ENCODE data around the gene INSRR.
A peak's percentile ranks its signal among the peaks of the same experiment; 100 is the strongest.

The INSRR gene

DNA sequence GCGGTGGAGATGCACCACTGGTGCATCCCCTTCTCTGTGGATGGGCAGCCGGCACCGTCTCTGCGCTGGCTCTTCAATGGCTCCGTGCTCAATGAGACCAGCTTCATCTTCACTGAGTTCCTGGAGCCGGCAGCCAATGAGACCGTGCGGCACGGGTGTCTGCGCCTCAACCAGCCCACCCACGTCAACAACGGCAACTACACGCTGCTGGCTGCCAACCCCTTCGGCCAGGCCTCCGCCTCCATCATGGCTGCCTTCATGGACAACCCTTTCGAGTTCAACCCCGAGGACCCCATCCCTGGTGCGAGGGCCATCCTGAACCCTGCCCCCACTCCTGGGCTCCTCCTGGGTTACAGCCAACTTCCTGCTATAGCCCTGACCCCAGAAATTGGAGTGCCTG lies 14.7 kb upstream of the INSRR start:
- no peak for DNase-seq

DNA sequence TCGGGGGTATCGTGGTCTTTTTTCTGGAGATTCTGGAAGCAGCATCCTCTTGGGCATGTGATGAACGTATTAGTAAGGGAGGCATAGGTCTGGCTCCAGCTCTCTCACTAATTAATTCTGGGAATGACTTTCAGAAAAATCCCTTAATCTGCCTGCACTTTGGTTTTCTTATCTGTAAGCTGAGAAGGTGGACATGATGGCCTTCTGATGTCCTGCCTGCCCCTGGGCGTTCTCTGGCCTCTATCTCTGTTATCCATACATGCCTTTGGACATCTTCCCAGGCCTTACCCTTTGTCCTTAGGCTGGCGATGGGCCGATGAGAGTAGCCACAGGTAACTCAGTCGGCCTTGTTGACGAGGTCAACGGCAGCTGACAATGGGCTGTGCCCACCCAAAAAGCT lies 10.5 kb upstream of the INSRR start:
- no peak for DNase-seq

DNA sequence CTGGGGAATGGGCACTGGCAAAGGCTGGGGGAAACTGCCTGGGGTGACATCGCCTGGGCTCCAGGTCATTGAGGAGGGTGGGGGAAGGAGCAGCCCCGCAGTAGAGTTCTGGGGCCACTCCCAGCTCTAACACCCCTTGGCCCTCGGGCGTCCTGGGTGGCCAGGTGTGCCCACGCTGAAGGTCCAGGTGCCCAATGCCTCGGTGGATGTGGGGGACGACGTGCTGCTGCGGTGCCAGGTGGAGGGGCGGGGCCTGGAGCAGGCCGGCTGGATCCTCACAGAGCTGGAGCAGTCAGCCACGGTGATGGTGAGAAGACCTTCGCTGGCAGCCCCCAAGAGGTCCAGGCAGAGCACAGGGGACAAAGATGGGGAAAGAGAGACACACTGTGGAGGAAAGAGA lies 9.4 kb upstream of the INSRR start:
- no peak for DNase-seq

DNA sequence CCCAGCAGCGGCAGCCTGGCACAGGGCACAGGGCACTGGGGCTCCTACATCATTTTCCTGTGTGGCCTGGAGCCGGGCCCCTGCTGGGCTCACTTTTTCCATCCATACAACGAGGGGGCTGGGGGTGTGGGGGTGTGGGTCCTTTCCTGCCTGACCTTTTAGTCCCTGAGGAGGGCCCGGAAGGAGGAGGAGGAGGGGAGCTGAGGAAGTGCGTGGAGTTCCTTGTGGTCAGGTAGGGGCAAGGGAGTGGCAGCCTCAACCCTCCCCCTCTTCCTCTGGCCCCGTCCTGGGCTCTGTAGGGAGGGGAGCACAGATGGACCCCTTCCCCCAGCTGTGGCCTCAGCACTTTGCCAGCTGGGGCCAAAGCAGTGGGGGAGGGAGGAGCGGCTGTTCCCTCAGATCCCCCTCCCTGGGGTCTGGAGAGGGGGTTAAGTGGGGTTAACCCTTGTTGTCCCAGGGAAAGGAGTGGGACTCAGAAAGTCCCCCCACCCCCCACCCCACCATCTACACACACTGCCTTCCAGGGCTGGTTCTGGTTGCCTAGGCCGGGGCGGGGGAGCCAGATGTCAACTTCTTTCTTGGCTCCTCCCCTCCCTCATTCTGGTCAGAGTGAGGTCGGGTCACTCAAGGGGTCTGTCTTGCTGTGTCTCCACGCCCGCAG lies 7.5 kb upstream of the INSRR start:
- DNase-seq: no peak

DNA sequence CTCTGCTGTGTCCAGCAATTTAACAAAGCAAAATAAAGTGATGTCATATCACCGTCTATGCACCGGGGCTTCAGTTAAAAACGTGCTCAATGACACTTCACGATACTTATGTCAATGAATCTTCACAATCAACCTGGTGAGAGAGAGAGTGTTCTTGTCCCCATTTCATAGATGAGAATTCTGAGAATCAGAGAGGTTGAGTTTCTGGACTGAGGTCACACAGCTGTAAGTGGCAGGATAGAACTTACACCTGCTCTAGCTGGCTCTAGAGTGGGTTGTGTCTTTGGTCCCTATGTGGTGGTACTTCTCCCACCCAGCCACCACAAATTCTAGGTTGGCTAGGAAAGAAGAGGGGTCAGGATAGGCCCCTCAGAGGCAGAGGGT lies 6.9 kb upstream of the INSRR start:
- no peak for DNase-seq

DNA sequence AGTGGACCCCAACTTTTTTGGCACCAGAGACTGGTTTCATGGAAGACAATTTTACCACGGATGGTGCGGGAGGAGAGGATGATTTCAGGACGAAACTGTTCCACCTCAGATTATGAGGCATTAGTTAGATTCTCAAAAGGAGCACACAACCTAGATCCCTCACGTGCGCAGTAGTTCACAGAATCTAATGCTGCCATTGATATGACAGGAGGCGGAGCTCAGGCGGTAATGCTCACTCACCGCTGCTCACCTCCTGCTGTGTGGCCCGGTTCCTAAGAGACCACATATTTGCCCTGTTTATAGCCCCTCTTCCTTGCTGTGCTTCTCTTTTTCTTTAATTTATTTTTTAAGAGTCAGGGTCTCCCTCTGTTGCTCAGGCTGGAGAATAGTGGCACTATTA lies 6.3 kb upstream of the INSRR start:
- DNase-seq: no peak

DNA sequence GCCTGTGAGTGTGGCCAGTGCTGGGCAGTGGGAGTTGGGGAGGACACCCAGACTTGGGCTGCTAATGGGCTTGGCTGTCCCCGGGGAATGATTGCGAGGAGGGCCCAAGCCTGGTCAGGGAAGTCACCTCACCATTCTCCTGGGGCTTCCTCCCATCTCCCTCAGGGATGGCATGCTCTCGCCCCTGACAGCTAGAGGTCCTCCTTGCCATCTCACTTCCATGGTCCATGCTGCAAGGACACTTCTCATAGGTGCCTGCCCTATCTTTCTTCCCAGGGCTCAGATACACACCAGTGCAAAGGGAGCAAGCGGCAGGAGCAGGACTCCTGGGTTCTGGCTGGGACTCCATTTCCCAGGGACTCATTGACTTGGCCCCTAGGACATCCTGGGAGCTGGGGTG lies 5.9 kb upstream of the INSRR start:
- DNase-seq: peak; percentile 69

- DNase-seq: no peak
Measured at GRCh38 chr1:156863631-156864030, 4.7 kb upstream of the INSRR start.

- DNase-seq: no peak
Measured at GRCh38 chr1:156862997-156863599, 4.2 kb upstream of the INSRR start.

DNA sequence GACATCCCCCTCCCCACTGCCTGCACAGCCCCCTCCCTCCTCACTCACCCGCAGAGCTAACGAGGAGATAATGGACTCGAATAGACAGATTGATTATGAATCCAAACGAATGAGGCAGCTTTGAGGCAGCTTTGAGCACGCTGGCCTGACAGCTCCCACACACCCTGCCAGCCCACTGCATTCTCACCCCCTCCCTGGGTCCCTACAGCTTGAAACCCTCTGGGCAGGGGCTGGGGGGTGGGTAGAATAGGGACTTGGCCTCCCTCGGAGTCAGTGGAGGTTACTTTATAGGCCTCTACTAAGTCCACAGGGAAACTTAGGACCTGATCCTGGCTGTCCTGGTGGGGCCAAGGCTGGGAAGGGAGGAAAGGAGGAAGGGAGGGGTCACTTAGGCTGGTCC lies 3.7 kb upstream of the INSRR start:
- no peak for DNase-seq

DNA sequence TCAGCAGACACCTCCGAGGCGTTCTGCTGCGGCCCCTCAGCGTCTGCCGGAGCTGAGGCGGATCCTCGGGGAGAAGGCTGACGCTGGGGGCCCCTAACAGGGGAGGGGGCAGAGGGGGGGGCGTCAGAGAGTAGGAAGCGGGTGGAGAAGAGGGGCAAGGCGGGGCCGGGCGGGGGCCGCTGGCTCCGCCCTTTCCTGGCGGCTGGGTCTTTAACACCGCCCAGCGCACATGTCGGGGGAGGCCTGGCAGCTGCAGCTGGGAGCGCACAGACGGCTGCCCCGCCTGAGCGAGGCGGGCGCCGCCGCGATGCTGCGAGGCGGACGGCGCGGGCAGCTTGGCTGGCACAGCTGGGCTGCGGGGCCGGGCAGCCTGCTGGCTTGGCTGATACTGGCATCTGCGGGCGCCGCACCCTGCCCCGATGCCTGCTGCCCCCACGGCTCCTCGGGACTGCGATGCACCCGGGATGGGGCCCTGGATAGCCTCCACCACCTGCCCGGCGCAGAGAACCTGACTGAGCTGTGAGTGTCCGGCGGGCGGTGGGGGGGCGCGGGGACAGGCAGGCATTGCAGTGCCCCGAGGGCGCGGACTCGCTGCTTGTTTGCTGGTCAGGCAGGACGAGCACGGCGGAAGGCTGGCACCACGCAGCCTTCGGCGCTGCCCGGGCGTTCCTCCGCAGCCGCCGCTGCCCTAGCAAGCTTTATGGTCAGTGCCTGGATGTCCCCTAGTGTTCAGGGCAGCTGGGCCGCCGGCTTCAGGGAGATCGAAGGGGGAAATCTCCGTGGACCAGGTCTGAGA lies 1.9 kb upstream of the INSRR start, which contains the start of gene NTRK1:
NTRK1 (plus strand) TSS at position 238 of the 796 bp plus-strand sequence; CDS start at position 308, 70 bp downstream.
- no peak for DNase-seq

GRCh38 chr1:156860113-156860627 lies 1.3 kb upstream of the INSRR start:
- peak; percentile 93 for DNase-seq

GRCh38 chr1:156859523-156860112 lies 701 bp upstream of the INSRR start:
- DNase-seq: peak; percentile 73

GRCh38 chr1:156858555-156858956 lies 361 bp downstream of the INSRR start:
- DNase-seq: no peak

- DNase-seq: no peak
Measured at GRCh38 chr1:156857532-156857931, 1.4 kb downstream of the INSRR start.

DNA sequence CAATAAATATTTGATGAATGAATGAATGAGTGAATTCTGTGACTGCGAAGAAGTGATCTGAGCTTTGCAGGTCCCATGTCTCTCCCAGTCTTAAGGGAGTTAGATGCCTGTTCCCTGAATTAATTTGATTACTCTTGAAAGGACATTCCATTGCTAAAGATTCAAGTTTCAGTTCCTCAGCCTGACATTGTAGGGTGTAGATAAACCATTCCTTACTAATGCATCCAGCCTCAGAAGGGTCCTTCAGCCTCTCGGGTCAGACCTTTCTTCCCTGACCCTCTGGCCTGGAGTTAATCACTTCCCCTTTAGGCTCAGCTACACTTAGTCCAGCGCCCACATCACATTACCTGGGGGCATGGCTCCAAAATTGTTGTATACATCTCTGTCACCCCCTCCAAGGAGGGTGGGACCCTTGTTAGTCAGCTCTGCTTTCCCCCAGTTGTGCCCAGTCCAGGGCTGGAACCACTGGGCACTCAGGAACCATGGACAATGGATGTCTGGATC lies 2.6 kb downstream of the INSRR start:
- DNase-seq: no peak

DNA sequence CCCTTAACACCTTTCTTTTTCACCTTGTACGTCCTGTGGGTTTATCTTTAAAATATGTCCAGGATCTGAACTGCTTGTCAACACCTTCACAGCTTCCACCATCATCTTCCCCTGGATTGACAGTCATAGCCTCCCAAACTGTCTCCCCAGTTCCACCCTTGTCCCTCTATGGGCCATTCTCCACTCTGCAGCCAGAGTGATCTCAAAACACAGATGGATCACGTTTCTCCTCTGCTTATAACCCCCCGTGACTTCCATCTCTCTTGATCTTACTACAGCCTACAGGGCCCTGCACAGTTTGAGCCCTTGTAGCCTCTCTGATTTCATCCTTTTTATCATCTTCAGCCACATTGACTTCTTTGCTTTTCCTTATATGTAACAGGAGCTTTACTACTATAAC lies 4.3 kb downstream of the INSRR start:
- DNase-seq: no peak

- no peak for DNase-seq
Measured at GRCh38 chr1:156853761-156854160, 5.2 kb downstream of the INSRR start.

DNA sequence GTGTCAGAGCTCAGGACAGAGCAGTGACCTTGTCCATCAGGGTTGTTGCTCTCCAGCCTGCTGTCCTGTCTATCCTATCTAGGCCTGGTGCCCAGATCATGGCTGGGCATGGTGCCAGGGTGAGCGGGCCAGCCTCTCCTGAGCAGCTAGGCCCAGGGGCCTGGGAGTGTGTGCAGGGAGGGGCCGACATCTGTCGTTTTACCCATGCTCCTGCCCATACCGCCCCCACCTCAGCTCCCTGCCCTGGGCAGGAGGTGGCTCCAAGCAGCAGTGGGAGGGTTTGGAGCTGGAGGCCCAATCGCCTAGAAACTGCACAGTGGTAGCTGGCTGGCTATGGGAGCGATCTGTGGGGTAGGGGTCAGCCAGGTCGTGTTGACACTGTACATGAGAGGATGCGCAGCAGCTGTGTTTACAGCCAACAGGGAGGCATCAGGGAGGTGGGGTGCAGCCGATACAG lies 6.5 kb downstream of the INSRR start:
- DNase-seq: no peak

DNA sequence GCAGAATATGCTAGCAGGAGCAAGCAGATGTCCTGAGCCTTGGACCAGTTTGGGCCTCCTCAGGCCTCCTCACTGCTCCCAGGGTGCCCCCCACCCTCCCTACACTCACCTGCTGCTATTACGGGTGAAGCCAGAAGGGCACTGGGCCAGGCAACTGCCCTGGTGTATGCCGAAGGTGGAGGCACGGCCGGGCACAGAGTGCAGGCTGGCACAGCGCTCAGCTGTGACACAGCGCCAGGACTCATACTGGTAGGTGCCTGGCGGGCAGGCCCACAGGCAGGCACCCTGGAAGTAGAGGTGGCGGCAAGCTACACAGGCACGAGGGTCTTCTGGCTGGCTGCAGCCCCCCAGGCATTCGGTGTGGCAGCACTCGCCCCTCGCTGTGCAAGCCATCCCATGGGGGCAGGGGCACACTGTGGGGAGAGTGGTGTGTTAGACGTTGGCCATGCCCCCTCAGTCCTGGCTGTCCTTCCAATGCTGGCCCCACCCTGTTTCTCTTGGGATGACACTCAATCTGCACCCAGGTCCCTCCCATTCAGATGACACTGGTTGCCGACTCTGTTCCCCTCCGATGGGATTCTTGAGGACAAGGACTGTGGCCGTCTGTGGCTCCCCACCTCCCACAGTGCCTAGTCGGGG lies 7.0 kb downstream of the INSRR start:
- no peak for DNase-seq

- DNase-seq: no peak
Measured at GRCh38 chr1:156849151-156849496, 9.8 kb downstream of the INSRR start.

GRCh38 chr1:156848461-156849150 lies 10.3 kb downstream of the INSRR start:
- no peak for DNase-seq

Data from 8988T (cell line).